Measurements from ENCODE around the gene LMO4.

GRCh38 chr1:87329051-87329525 is 408 bp downstream of the LMO4 start:
- TF ChIP-seq EZH2 (IDR thresholded peaks at IDR 0.05; ENCODE audit: insufficient read depth, low read length) (no peak), CTCF (IDR thresholded peaks at IDR 0.05; ENCODE audit: insufficient read depth, low read depth, low read length) (no peak)
